ENCODE measurements around the gene INTS1. TPM values are rescaled to one million over a fixed set of nuclear protein-coding genes. Genes with fewer than 3 reads are reported as not detected.
"Not testable (repeated sequence)": the region's sequence is repeated elsewhere in the genome, so short reads cannot be mapped to it uniquely, and the experiment has no call there.

Gene INTS1
- total RNA-seq, 1 donor from 2014 or later = 21.1 TPM

GRCh38 chr7:1531263-1531978 is 27.2 kb upstream of the INTS1 start:
- DNase-seq = no peak

- no peak for DNase-seq
Observed at GRCh38 chr7:1530946-1531262, 26.7 kb upstream of the INTS1 start.

- no peak for DNase-seq
Observed at GRCh38 chr7:1529383-1530116, 25.4 kb upstream of the INTS1 start.

- no peak for DNase-seq
Observed at GRCh38 chr7:1526271-1526754, 22.1 kb upstream of the INTS1 start.

GRCh38 chr7:1525409-1525808 is 21.2 kb upstream of the INTS1 start:
- DNase-seq = no peak

- no peak for DNase-seq
Observed at GRCh38 chr7:1523844-1524243, 19.7 kb upstream of the INTS1 start.

- no peak for DNase-seq
Observed at GRCh38 chr7:1523208-1523607, 19.0 kb upstream of the INTS1 start.

- DNase-seq = no peak
Observed at GRCh38 chr7:1521456-1521855, 17.3 kb upstream of the INTS1 start.

- DNase-seq = no peak
Observed at GRCh38 chr7:1520539-1521234, 16.5 kb upstream of the INTS1 start.

- not testable (repeated sequence) for DNase-seq
Observed at GRCh38 chr7:1519322-1519922, 15.2 kb upstream of the INTS1 start.

GRCh38 chr7:1516586-1517251 is 12.5 kb upstream of the INTS1 start:
- no peak for DNase-seq

GRCh38 chr7:1515509-1515967 is 11.3 kb upstream of the INTS1 start:
- DNase-seq = not testable (repeated sequence)

GRCh38 chr7:1514995-1515401 is 10.8 kb upstream of the INTS1 start:
- no peak for DNase-seq

GRCh38 chr7:1514407-1514806 is 10.2 kb upstream of the INTS1 start:
- DNase-seq = no peak

- no peak for DNase-seq
Observed at GRCh38 chr7:1513657-1514095, 9.5 kb upstream of the INTS1 start.

- no peak for DNase-seq
Observed at GRCh38 chr7:1512781-1513656, 8.8 kb upstream of the INTS1 start.

GRCh38 chr7:1511444-1512422 is 7.5 kb upstream of the INTS1 start:
- DNase-seq = no peak

GRCh38 chr7:1510780-1511154 is 6.6 kb upstream of the INTS1 start:
- DNase-seq = no peak

- no peak for DNase-seq
Observed at GRCh38 chr7:1509226-1509625, 5.0 kb upstream of the INTS1 start.

- no peak for DNase-seq
Observed at GRCh38 chr7:1508277-1508758, 4.1 kb upstream of the INTS1 start.

Data from skin of body (tissue), 2 donors.